Calu3 (cell line): ENCODE results near the gene GTF3C1. TPM values are rescaled to one million over a fixed set of nuclear protein-coding genes. Genes with fewer than 3 reads are reported as not detected.

ENCODE experiments used
- BruUV-seq: library from RNA; stranded (reverse); fragments of 400-500 nt; replicated peaks from 2 replicates; lab custom pipeline; 2021; lab: Mats Ljungman, UMichigan
- CTCF ChIA-PET: fragments of 300-600 bp; sonication (Branson Sonifier 250); formaldehyde crosslinking; loops from one replicate; lab custom pipeline; 2022; ENCODE audit warnings: antibody characterized with exemption; lab: Charles Lee
- DNase-seq: peaks from one replicate; pipeline ENCODE4 v3.0.0; 2022
- H3K27ac Mint-ChIP-seq: one replicate; pipeline ENCODE4 v1.8.0; 2022; ENCODE audit warnings: mixed read lengths; ENCODE audit not compliant: unreplicated experiment
- H3K27me3 Mint-ChIP-seq: one replicate; pipeline ENCODE4 v1.8.0; 2022; ENCODE audit warnings: mixed read lengths; ENCODE audit not compliant: unreplicated experiment
- H3K36me3 Mint-ChIP-seq: one replicate; pipeline ENCODE4 v1.8.0; 2022; ENCODE audit warnings: mild to moderate bottlenecking, moderate library complexity, mixed read lengths; ENCODE audit not compliant: insufficient read depth, unreplicated experiment
- H3K4me1 Mint-ChIP-seq: one replicate; pipeline ENCODE4 v1.8.0; 2022; ENCODE audit warnings: mild to moderate bottlenecking, low read depth, mixed read lengths; ENCODE audit not compliant: unreplicated experiment
- H3K4me3 Mint-ChIP-seq: one replicate; pipeline ENCODE4 v1.8.0; 2022; ENCODE audit warnings: mild to moderate bottlenecking, low read depth, moderate library complexity, mixed read lengths; ENCODE audit not compliant: unreplicated experiment
- H3K9me3 Mint-ChIP-seq: one replicate; pipeline ENCODE4 v1.8.0; 2022; ENCODE audit warnings: low read depth, mixed read lengths; ENCODE audit not compliant: unreplicated experiment
- intact Hi-C: fragments of 100-400 bp; cut with micrococcal nuclease; formaldehyde crosslinking; loops from one replicate; pipeline ENCODE4 v1.10.0; 2022; ENCODE audit not compliant: unreplicated experiment
- total RNA-seq: library from RNA; stranded (reverse); gene quantifications from 2 replicates; pipeline ENCODE4 v1.2.3, GENCODE V29; 2022
- TF ChIP-seq, protein P1 (sequence below): fragments of 200-600 bp; IDR thresholded peaks from one replicate; pipeline ENCODE4 v1.8.0; 2022; ENCODE audit warnings: antibody characterized with exemption; ENCODE audit not compliant: unreplicated experiment

Gene GTF3C1
- total RNA-seq, 1 experiment from 2014 or later = 90.9 TPM

DNA sequence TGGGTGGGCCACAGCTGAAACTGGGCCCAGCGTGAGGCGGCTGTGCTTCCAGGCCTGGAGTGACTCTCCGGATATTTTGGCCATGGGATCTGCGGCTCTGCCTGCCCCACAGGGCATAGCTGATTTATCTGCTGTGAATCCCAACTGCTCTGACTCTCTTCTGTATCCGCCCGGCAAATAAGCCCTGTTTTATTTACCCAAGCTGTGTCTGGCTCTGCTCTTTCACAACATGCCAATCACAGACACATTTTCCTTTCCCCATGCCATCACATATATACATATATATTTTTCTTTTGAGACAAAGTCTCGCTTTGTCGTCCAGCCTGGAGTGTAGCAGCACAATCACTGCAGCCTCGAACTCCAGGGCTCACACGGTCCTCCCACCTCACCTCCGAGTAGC lies 33.3 kb downstream of the GTF3C1 start:
- Mint-ChIP-seq H3K27ac (no peak overlapping the region), H3K4me3 (no peak overlapping the region), H3K36me3 (peaks cover 11% of the 10 kb centered on the region), H3K27me3 (no peaks in the 10 kb centered on the region), H3K4me1 (no peaks in the 10 kb centered on the region), H3K9me3 (no peaks in the 10 kb centered on the region)
- no TSS peak for BruUV-seq
- CTCF ChIA-PET = no interaction called here
- TF ChIP-seq, protein P1, sequence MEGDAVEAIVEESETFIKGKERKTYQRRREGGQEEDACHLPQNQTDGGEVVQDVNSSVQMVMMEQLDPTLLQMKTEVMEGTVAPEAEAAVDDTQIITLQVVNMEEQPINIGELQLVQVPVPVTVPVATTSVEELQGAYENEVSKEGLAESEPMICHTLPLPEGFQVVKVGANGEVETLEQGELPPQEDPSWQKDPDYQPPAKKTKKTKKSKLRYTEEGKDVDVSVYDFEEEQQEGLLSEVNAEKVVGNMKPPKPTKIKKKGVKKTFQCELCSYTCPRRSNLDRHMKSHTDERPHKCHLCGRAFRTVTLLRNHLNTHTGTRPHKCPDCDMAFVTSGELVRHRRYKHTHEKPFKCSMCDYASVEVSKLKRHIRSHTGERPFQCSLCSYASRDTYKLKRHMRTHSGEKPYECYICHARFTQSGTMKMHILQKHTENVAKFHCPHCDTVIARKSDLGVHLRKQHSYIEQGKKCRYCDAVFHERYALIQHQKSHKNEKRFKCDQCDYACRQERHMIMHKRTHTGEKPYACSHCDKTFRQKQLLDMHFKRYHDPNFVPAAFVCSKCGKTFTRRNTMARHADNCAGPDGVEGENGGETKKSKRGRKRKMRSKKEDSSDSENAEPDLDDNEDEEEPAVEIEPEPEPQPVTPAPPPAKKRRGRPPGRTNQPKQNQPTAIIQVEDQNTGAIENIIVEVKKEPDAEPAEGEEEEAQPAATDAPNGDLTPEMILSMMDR = no peak
- intact Hi-C loops = no loop called here
- DNase-seq = no peak

DNA sequence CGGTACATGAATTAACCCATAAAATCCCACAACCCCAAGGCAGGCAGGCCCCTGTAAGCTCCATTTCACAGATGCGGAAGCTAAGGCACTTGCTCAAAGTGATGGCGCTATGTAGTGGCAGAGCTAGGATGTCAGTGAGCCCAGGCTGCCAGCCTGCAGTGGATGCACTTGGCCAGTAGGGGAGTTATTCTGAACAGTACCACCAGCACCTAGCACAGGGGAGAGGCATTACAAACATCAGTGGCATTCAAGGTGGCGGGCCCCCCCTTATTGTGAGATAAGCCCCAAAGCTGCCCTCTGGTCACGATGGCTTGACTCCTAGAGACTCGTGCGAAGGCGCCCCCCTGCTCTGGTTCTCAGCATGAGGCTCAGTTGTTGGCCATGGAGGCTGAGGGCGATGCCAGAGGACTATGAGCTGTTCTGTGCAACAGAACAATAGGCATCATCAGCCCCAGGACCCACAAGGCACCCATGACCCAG lies 33.8 kb downstream of the GTF3C1 start:
- Mint-ChIP-seq H3K27ac (no peak overlapping the region), H3K27me3 (no peaks in the 10 kb centered on the region), H3K4me3 (no peak overlapping the region), H3K9me3 (no peaks in the 10 kb centered on the region), H3K36me3 (peaks cover 11% of the 10 kb centered on the region), H3K4me1 (no peaks in the 10 kb centered on the region)
- TF ChIP-seq, protein P1 = peak; percentile 77
- CTCF ChIA-PET = no interaction called here
- no TSS peak for BruUV-seq
- intact Hi-C loops = no loop called here
- peak; percentile 35 for DNase-seq

DNA sequence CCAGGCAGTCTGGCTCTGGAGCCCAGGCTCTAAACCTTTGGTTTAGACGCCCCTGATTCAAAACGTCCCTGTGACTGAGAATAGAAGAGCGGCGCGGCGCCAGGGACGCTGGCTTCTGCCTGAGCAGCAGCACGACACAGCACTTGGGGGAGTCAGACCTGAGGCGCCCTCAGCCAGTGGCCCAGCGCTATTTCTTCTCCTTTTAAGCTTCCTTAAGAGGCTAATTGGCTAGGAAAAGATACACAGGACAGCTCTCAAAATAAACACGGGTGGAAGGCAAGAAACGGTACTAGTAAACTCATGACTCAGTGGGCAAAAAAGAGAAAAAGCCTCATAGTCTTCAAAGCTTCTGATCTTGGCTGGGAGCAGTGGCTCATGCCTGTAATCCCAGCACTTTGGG lies 34.9 kb downstream of the GTF3C1 start:
- BruUV-seq = no TSS peak
- intact Hi-C loops = no loop called here
- peaks cover 17% of the 10 kb centered on the region for H3K36me3 Mint-ChIP-seq
- TF ChIP-seq, protein P1 = no peak
- H3K4me3 Mint-ChIP-seq = no peak overlapping the region
- CTCF ChIA-PET = no interaction called here
- no peaks in the 10 kb centered on the region for H3K4me1 Mint-ChIP-seq
- H3K27ac Mint-ChIP-seq = no peak overlapping the region
- DNase-seq = no peak
- no peaks in the 10 kb centered on the region for H3K9me3 Mint-ChIP-seq
- no peaks in the 10 kb centered on the region for H3K27me3 Mint-ChIP-seq

DNA sequence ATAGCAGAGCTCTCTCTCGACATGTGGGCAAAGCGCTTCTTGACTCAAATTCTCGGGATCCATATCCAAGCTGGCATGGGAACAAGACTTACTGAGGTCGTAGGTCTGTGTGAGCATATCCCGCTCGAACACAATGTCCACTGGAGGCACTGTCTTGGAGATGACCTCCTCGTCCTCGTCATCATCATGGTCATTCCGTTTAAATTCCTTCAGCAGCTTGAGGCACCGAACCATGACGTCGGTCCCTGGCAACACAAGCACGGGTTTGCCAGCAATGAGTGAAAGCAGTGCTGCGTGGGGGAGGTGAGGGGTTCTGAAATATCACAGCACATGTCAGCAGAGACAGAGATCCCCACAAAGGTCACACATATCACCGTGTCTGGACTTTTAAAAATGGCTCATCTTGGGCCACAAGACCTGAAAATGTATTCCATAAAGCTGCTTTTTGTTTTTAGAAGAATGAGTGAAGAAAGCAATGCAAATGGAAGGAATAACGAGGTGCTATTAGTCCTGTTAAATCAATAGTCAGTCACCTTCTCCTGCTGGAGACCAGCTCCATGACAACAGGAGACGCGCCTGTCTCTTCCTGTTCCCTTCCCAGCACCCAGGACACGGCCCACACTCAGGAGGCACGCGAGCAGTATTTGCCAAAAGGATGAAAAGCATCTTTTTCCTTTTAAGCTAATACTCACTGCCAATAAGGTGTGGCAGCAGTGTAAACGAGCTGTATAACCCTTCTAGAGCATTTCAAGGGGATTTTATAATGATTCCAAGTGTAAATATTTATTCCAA lies 37.9 kb downstream of the GTF3C1 start:
- H3K27me3 Mint-ChIP-seq = no peaks in the 10 kb centered on the region
- BruUV-seq = no TSS peak
- no peaks in the 10 kb centered on the region for H3K4me1 Mint-ChIP-seq
- no peaks in the 10 kb centered on the region for H3K9me3 Mint-ChIP-seq
- no peak overlapping the region for H3K4me3 Mint-ChIP-seq
- DNase-seq = no peak
- H3K27ac Mint-ChIP-seq = no peak overlapping the region
- intact Hi-C loops = no loop called here
- H3K36me3 Mint-ChIP-seq = peaks cover 27% of the 10 kb centered on the region
- TF ChIP-seq, protein P1 = no peak
- CTCF ChIA-PET = interaction anchor here (0.5 kb wide), 1 partner anchor 966 kb away, joined by 5 read pairs; no protein-coding TSS in a partner anchor
